Panc1 (cell line): Measurements from ENCODE around the gene PODNL1. TPM values are rescaled to one million over a fixed set of nuclear protein-coding genes. Genes with fewer than 3 reads are reported as not detected.

Experiments used
- ATAC-seq: fragments of 200-7000 bp; cut with Tn5 transposase; 2 replicates; pipeline ENCODE4 v1.9.1; 2020; ENCODE audit warnings: mild to moderate bottlenecking, moderate library complexity
- BruUV-seq: library from RNA; stranded (reverse); fragments of 400-500 nt; replicated peaks from 2 replicates; lab custom pipeline; 2021; lab: Mats Ljungman, UMichigan
- CTCF ChIA-PET: fragments of 300-600 bp; sonication (Branson Sonifier 250); formaldehyde crosslinking; loops from one replicate; lab custom pipeline; 2022; ENCODE audit warnings: antibody characterized with exemption; lab: Charles Lee
- POLR2A ChIA-PET: fragments of 300-600 bp; sonication (Branson Sonifier 250); formaldehyde crosslinking; loops from one replicate; lab custom pipeline; 2022; ENCODE audit warnings: antibody characterized with exemption; lab: Charles Lee
- DNase-seq: peaks from one replicate; pipeline ENCODE4 v3.0.0-alpha.2; 2010; ENCODE audit warnings: low read depth, low spot score
- H3K27ac ChIP-seq: 2 replicates; pipeline ENCODE4 v1.5.1; 2011; ENCODE audit warnings: mild to moderate bottlenecking, low read length, inconsistent platforms
- H3K27me3 ChIP-seq: fragments of 200-500 bp; sonication (Bioruptor generic); 2 replicates; pipeline ENCODE4 v1.6.0; 2014; ENCODE audit warnings: low read length, inconsistent platforms; ENCODE audit not compliant: control insufficient read depth, insufficient read depth
- H3K36me3 ChIP-seq: fragments of 200-500 bp; sonication (Bioruptor generic); 2 replicates; pipeline ENCODE4 v1.5.1; 2014; ENCODE audit warnings: inconsistent platforms, mild to moderate bottlenecking, low read length, moderate library complexity; ENCODE audit not compliant: control insufficient read depth, insufficient read depth
- H3K4me1 ChIP-seq: 2 replicates; pipeline ENCODE4 v1.5.1; 2011; ENCODE audit warnings: inconsistent platforms, mild to moderate bottlenecking, low read length, moderate library complexity; ENCODE audit not compliant: control insufficient read depth, insufficient read depth
- H3K4me3 ChIP-seq, 2 experiments: 2 replicates each; pipeline ENCODE4 v1.5.1; 2011 to 2012; ENCODE audit warnings: low read depth in 2 of 2, low read length in 2 of 2, mild to moderate bottlenecking in 2 of 2, inconsistent platforms in 1 of 2, moderate library complexity in 1 of 2
- H3K9me3 ChIP-seq: fragments of 200-500 bp; sonication (Bioruptor generic); 2 replicates; pipeline ENCODE4 v1.5.1; 2014; ENCODE audit warnings: low read depth, mild to moderate bottlenecking, inconsistent platforms, low read length, moderate library complexity; ENCODE audit not compliant: control insufficient read depth, insufficient read depth
- POLR2AphosphoS5 ChIP-seq: IDR thresholded peaks from 2 replicates; pipeline ENCODE4 v1.6.1; 2012; ENCODE audit warnings: mild to moderate bottlenecking, low read depth, low read length, moderate library complexity
- SIN3A ChIP-seq: IDR thresholded peaks from 2 replicates; pipeline ENCODE4 v1.6.1; 2012; ENCODE audit warnings: low read depth, mild to moderate bottlenecking, low read length, moderate library complexity, borderline replicate concordance; ENCODE audit not compliant: insufficient read depth
- TCF7L2 ChIP-seq: IDR thresholded peaks from 2 replicates; pipeline ENCODE4 v1.6.1; 2011; ENCODE audit warnings: mild to moderate bottlenecking, low read depth, low read length, inconsistent platforms
- in situ Hi-C: cut with HindIII; loops from 2 replicates; pipeline ENCODE4 v1.10.0; 2016; ENCODE audit warnings: low sequenced_read_pairs, low pct_unique_long_range_greater_than_20kb
- intact Hi-C: fragments of 100-400 bp; cut with micrococcal nuclease; formaldehyde crosslinking; loops from one replicate; pipeline ENCODE4 v1.10.0; 2022; ENCODE audit not compliant: unreplicated experiment
- total RNA-seq: library from RNA; stranded (reverse); gene quantifications from one replicate; pipeline ENCODE4 v1.2.1, GENCODE V29; 2021; ENCODE audit not compliant: unreplicated experiment
- TF ChIP-seq, protein P1 (sequence below), 2 experiments: IDR thresholded peaks; 2 replicates each; pipeline ENCODE4 v1.6.1; 2011 to 2012; ENCODE audit warnings: low read depth in 2 of 2, control low read depth in 1 of 2, low read length in 1 of 2, mild to moderate bottlenecking in 1 of 2, moderate library complexity in 1 of 2; ENCODE audit not compliant: insufficient read depth in 1 of 2
- TF ChIP-seq, protein P2 (sequence below): fragments of 450-650 bp; IDR thresholded peaks from 2 replicates; pipeline ENCODE4 v1.5.1; 2017; ENCODE audit warnings: mild to moderate bottlenecking

The PODNL1 gene
- total RNA-seq, 1 experiment from 2014 or later: 1.4 TPM

DNA sequence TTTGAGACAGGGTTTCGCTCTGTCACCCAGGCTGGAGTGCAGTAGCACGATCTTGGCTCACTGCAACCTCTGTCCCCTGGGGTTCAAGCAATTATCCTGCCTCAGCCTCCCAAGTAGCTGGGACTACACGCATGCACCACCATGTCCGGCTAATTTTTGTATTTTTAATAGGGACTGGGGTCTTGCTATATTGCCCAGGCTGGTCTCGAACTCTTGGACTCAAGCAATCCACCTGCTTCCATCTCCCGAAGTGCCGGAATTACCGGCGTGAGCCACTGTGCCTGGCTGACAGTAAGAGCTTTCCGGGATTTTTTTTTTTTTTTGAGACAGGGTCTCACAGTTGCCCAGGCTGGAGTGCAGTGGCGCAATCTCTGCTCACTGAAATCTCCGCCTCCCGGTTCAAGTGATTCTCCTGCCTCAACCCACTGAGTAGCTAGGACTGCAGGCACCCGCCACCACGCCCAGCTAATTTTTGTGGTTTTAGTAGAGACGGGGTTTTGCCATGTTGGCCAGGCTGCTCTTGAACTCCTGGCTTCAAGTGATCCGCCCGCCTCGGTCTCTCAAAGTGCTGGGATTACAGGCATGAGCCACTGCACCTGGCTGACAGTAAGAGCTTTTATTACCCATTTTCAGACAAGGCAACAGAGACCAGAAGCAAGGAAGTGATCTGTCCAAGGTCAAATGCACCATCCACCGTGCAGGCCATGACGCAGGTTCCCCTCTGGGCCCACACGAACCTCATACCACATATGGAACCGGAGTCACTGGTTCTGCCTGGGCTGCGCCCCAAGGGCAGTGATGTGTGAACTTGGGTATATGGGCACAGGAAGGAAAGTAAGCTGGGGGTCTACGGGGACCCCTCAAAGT lies 46.9 kb upstream of the PODNL1 start:
- ChIA-PET POLR2A (no interaction called here), CTCF (no interaction called here)
- H3K27ac ChIP-seq: no peak overlapping the region
- TF ChIP-seq TCF7L2: no peak
- TF ChIP-seq POLR2AphosphoS5: no peak
- TF ChIP-seq, protein P1, sequence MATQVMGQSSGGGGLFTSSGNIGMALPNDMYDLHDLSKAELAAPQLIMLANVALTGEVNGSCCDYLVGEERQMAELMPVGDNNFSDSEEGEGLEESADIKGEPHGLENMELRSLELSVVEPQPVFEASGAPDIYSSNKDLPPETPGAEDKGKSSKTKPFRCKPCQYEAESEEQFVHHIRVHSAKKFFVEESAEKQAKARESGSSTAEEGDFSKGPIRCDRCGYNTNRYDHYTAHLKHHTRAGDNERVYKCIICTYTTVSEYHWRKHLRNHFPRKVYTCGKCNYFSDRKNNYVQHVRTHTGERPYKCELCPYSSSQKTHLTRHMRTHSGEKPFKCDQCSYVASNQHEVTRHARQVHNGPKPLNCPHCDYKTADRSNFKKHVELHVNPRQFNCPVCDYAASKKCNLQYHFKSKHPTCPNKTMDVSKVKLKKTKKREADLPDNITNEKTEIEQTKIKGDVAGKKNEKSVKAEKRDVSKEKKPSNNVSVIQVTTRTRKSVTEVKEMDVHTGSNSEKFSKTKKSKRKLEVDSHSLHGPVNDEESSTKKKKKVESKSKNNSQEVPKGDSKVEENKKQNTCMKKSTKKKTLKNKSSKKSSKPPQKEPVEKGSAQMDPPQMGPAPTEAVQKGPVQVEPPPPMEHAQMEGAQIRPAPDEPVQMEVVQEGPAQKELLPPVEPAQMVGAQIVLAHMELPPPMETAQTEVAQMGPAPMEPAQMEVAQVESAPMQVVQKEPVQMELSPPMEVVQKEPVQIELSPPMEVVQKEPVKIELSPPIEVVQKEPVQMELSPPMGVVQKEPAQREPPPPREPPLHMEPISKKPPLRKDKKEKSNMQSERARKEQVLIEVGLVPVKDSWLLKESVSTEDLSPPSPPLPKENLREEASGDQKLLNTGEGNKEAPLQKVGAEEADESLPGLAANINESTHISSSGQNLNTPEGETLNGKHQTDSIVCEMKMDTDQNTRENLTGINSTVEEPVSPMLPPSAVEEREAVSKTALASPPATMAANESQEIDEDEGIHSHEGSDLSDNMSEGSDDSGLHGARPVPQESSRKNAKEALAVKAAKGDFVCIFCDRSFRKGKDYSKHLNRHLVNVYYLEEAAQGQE (IDR thresholded peaks at IDR 0.05; ENCODE audit: insufficient read depth in 1 of 2, low read depth in 2 of 2, low read length in 1 of 2): no peak
- no peaks in the 10 kb centered on the region for H3K27me3 ChIP-seq
- no peak overlapping the region for H3K4me3 ChIP-seq
- H3K36me3 ChIP-seq: no peaks in the 10 kb centered on the region
- no peak for DNase-seq
- ATAC-seq: no peak
- H3K9me3 ChIP-seq: no peaks in the 10 kb centered on the region
- in situ Hi-C loops (no loop called here), intact Hi-C loops (no loop called here)
- BruUV-seq: no TSS peak
- H3K4me1 ChIP-seq: peaks cover 8% of the 10 kb centered on the region

DNA sequence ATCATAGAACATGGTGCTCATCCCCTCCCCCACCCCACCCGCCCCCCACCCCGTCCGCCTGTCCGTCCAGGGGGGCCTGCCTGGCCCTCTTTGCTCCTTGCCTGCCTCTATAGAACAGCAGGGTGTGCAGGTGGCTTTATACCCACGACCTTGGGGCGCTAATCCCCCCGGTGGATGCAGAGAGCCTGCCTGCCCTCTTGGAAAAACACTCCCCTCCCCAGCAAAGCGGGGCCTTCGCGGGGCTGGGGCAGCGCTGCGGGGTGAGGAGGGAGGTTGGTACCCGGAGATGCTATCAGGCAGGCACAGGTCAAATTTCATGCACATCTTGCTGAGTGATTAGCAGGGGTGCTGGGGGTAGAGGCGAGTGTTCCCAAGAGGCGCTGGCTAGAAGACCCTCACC lies 46.0 kb upstream of the PODNL1 start:
- ChIA-PET POLR2A (no interaction called here), CTCF (no interaction called here)
- peaks cover 8% of the 10 kb centered on the region for H3K4me1 ChIP-seq
- H3K9me3 ChIP-seq: no peaks in the 10 kb centered on the region
- no peaks in the 10 kb centered on the region for H3K27me3 ChIP-seq
- TF ChIP-seq, protein P1 (IDR thresholded peaks at IDR 0.05; ENCODE audit: insufficient read depth in 1 of 2, low read depth in 2 of 2, low read length in 1 of 2): no peak
- TF ChIP-seq POLR2AphosphoS5: no peak
- no peak for TF ChIP-seq SIN3A
- TF ChIP-seq, protein P2, sequence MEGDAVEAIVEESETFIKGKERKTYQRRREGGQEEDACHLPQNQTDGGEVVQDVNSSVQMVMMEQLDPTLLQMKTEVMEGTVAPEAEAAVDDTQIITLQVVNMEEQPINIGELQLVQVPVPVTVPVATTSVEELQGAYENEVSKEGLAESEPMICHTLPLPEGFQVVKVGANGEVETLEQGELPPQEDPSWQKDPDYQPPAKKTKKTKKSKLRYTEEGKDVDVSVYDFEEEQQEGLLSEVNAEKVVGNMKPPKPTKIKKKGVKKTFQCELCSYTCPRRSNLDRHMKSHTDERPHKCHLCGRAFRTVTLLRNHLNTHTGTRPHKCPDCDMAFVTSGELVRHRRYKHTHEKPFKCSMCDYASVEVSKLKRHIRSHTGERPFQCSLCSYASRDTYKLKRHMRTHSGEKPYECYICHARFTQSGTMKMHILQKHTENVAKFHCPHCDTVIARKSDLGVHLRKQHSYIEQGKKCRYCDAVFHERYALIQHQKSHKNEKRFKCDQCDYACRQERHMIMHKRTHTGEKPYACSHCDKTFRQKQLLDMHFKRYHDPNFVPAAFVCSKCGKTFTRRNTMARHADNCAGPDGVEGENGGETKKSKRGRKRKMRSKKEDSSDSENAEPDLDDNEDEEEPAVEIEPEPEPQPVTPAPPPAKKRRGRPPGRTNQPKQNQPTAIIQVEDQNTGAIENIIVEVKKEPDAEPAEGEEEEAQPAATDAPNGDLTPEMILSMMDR: no peak
- no peak for TF ChIP-seq TCF7L2
- intact Hi-C loops (no loop called here), in situ Hi-C loops (no loop called here)
- no peak for ATAC-seq
- DNase-seq: no peak
- H3K4me3 ChIP-seq: no peak overlapping the region
- no peak overlapping the region for H3K27ac ChIP-seq
- no peaks in the 10 kb centered on the region for H3K36me3 ChIP-seq
- BruUV-seq: no TSS peak
